Gastroesophageal sphincter (tissue), 3 donors: ENCODE results near the gene MACROD1.

Experiments
- CTCF ChIP-seq, 4 experiments: fragments of 200-600 bp in 2 of 4; fragments of 450-650 bp in 2 of 4; sonication (generic) in 1 of 4; IDR thresholded peaks; one replicate each; pipeline ENCODE4 v1.5.1; 2017 to 2019; ENCODE audit warnings: antibody characterized with exemption in 4 of 4, mild to moderate bottlenecking in 2 of 4, moderate library complexity in 2 of 4
- POLR2A ChIP-seq, 2 donors: fragments of 450-650 bp; IDR thresholded peaks; one replicate each; pipeline ENCODE4 v1.6.1; 2017; ENCODE audit warnings: antibody characterized with exemption in 2 of 2, mild to moderate bottlenecking in 2 of 2, moderate library complexity in 1 of 2
- POLR2AphosphoS5 ChIP-seq: sonication (generic); formaldehyde crosslinking; IDR thresholded peaks from one replicate; pipeline ENCODE4 v1.6.1; 2017; ENCODE audit warnings: antibody characterized with exemption

- no peak for TF ChIP-seq POLR2A (IDR thresholded peaks at IDR 0.05)
- no peak for TF ChIP-seq CTCF (IDR thresholded peaks at IDR 0.05)
- no peak for TF ChIP-seq POLR2AphosphoS5
These were observed 24.7 kb downstream of the MACROD1 start for GRCh38 chr11:64141081-64141783.
